Dermis blood vessel endothelial cell (primary cell): ENCODE measurements around the gene NFATC3. TPM values are rescaled to one million over a fixed set of nuclear protein-coding genes. Genes with fewer than 3 reads are reported as not detected.

ENCODE experiments used
- DNase-seq: peaks from one replicate; pipeline ENCODE4 v3.0.0; 2010
- total RNA-seq: library from RNA; depleted of rRNA; stranded (reverse); fragments of >200 nt; gene quantifications from 2 replicates; pipeline ENCODE4 v1.2.3, GENCODE V29; 2014

The NFATC3 gene
- total RNA-seq, 1 donor from 2014 or later: 14.1 TPM

GRCh38 chr16:68233085-68233834 lies 148.1 kb downstream of the NFATC3 start:
- no peak for DNase-seq

- no peak for DNase-seq
These were observed 148.6 kb downstream of the NFATC3 start for GRCh38 chr16:68233835-68234187.

GRCh38 chr16:68234188-68235107 lies 149.3 kb downstream of the NFATC3 start:
- DNase-seq: no peak

GRCh38 chr16:68235108-68235886 lies 150.1 kb downstream of the NFATC3 start:
- DNase-seq: no peak

- DNase-seq: no peak
These were observed 150.6 kb downstream of the NFATC3 start, which contains the start of gene ESRP2 for GRCh38 chr16:68235887-68236136. ESRP2 (minus strand) TSS chr16:68236127; CDS start chr16:68236045, 82 bp downstream.

GRCh38 chr16:68236137-68236825 lies 151.1 kb downstream of the NFATC3 start:
- no peak for DNase-seq

- no peak for DNase-seq
These were observed 151.7 kb downstream of the NFATC3 start for GRCh38 chr16:68236826-68237242.

GRCh38 chr16:68237243-68238028 lies 152.3 kb downstream of the NFATC3 start:
- DNase-seq: peak; percentile 98

- no peak for DNase-seq
These were observed 152.8 kb downstream of the NFATC3 start for GRCh38 chr16:68238029-68238345.

- no peak for DNase-seq
These were observed 156.9 kb downstream of the NFATC3 start for GRCh38 chr16:68242085-68242484.

- DNase-seq: no peak
These were observed 158.0 kb downstream of the NFATC3 start for GRCh38 chr16:68242926-68243858.

GRCh38 chr16:68244481-68244902 lies 159.3 kb downstream of the NFATC3 start:
- DNase-seq: no peak

GRCh38 chr16:68244903-68245853 lies 160.0 kb downstream of the NFATC3 start, which contains the start of gene PLA2G15:
PLA2G15 (plus strand) TSS chr16:68245373; CDS start chr16:68245427, 54 bp downstream.
- DNase-seq: peak; percentile 97

- no peak for DNase-seq
These were observed 161.0 kb downstream of the NFATC3 start for GRCh38 chr16:68246121-68246520.

- no peak for DNase-seq
These were observed 161.5 kb downstream of the NFATC3 start for GRCh38 chr16:68246666-68247065.

- no peak for DNase-seq
These were observed 162.2 kb downstream of the NFATC3 start for GRCh38 chr16:68247400-68247799.

GRCh38 chr16:68247932-68248331 lies 162.8 kb downstream of the NFATC3 start:
- DNase-seq: no peak

GRCh38 chr16:68249371-68249770 lies 164.2 kb downstream of the NFATC3 start:
- no peak for DNase-seq

GRCh38 chr16:68250951-68251350 lies 165.8 kb downstream of the NFATC3 start:
- no peak for DNase-seq
